Omental fat pad (tissue), 4 donors: ENCODE results near the gene TMEM259. TPM values are rescaled to one million over a fixed set of nuclear protein-coding genes. Genes with fewer than 3 reads are reported as not detected.
A peak's percentile ranks its signal among the peaks of the same experiment; 100 is the strongest.
"Not testable (repeated sequence)": the region's sequence is repeated elsewhere in the genome, so short reads cannot be mapped to it uniquely, and the experiment has no call there.

Experiments
- ATAC-seq: fragments of 150-250 bp; one replicate; pipeline ENCODE4 v1.9.1; 2016; ENCODE audit warnings: mild to moderate bottlenecking, moderate library complexity; ENCODE audit not compliant: low FRiP score
- DNase-seq: peaks from one replicate; pipeline ENCODE4 v3.0.0-alpha.2; 2019; ENCODE audit warnings: low spot score
- CTCF ChIP-seq, 3 donors: fragments of 450-650 bp; IDR thresholded peaks; one replicate each; pipeline ENCODE4 v1.5.1; 2016 to 2017; ENCODE audit warnings: antibody characterized with exemption in 3 of 3, mild to moderate bottlenecking in 3 of 3, moderate library complexity in 2 of 3
- total RNA-seq, 4 donors: library from RNA; depleted of rRNA; stranded (reverse); fragments of >200 nt; gene quantifications; one replicate each; pipeline ENCODE4 v1.1.0, GENCODE V29; 2016

The TMEM259 gene
- total RNA-seq, 4 donors from 2014 or later = 112 to 164 (median 161) TPM

- ATAC-seq (peak; percentile 7), DNase-seq (no peak)
- TF ChIP-seq CTCF (IDR thresholded peaks at IDR 0.05) = no peak
Measured at GRCh38 chr19:1026783-1027649, 6.1 kb upstream of the TMEM259 start.

DNA sequence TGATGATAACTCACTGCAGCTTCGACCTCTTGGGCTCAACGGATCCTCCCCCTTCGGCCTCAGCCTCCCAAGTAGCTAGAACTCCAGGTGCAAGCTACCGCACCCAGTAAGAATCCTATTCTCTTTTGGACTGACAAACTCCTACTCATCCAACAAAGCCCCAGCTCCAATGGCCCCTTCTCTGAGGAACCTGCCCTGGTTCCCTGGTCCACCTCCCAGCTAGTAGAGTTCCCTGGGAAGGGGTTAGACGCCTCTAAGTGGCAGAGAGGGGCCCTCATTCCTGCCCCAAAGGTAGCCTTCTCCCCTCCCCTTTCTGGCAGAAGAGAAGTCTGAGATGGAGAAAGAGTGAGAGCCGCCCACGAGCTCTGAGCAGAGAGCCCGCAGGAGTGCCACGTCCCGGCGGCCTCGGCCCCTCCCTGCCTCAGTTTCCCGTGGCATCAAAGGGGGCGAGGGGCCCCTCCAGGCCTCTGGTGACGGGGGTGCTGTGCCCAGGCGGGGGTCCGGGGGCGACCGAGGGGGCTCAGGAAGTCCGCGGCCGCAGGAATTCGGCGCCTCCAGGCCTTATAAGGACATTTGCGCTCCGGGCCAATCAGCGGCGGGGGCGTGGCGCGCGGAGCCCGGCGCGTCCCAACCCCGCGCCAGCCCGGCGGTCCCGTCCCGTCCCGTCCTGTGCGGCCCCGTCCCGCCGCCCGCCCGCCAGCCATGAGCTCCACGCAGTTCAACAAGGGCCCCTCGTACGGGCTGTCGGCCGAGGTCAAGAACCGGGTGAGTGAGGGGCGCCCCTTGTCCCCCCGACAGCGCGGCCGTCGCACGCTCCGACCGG, 5.2 kb upstream of the TMEM259 start, which contains the start of gene CNN2:
Gene CNN2 (plus strand): TSS at position 649 of the 823 bp plus-strand sequence. CDS start 54 bp downstream, at position 703.
- TF ChIP-seq CTCF (IDR thresholded peaks at IDR 0.05) = no peak
- DNase-seq = no peak
- ATAC-seq = peak; percentile 58

DNA sequence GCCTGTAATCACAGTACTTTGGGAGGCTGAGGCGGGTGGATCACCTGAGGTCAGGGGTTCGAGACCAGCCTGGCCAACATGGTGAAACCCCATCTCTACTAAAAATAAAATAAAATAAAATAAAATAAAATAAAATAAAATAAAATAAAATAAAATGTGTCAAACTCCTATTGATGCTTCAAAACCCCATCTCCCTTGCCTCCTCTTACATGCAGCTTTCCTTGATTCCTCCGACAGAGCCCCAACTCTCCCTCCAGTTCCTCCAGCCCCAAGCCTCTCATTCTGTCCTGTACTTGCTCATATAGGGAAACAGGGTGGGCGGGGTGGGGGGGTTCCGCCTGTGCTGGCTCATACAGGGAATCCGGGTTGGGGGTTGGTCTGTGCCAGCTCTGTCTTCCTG, 4.2 kb upstream of the TMEM259 start:
- not testable (repeated sequence) for DNase-seq, ATAC-seq

DNA sequence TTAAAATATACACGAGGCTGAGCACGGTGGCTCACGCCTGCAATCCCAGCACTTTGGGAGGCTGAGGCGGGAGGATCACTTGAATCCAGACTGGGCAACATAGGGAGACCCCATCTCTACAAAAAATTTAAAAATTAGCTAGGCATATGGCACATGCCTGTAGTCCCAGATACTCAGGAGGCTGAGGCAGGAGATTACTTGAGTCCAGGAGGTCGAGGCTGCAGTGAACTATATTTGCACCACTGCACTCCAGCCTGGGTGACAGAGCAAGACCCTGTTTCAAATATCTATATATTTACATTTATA, 2.9 kb upstream of the TMEM259 start:
- not testable (repeated sequence) for DNase-seq, ATAC-seq

DNA sequence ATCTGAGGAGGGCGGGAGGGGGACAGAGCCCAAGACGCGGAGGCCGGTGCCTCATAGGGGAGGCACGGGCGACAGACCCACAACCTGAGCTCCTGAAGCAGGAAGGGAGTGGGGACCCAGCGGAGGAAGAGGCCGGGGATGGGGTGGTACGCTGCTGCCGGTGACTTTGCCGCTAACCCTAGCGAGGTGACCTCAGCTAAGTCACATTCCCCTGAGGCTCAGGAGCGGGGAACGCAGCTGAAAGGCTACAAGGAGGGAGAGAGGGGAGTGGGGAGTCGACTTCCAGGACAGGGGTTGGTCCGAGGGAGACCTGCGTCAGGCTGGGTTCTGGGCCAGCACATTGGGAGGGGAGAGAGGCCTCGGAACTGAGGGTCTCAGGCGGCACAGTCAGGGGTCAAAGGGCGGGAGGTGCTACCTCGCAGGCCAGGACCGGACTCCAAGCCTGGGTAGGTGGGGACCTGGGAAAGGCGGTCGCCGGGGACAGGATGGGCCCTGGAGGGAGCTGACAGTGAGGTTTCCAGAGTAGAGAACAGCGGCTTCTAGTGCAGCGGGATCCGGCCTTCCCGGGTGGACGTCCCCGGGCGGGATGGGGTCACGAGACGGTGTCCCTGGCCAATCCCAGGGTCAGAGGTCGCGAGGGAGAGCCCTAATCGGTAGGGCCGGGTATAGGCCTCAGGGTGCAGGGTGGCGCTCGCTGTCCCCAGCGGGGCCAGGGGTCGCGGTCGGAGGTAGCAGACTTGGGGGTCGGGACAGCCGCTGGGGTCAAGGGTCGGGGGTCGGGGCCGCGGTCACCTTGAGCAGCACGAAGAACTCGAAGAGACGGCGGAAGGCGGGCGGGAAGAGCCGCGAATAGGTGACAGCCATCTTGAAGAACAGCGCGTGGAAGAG, 699 bp downstream of the TMEM259 start:
- ATAC-seq (no peak), DNase-seq (no peak)
- TF ChIP-seq CTCF (IDR thresholded peaks at IDR 0.05) = no peak

DNA sequence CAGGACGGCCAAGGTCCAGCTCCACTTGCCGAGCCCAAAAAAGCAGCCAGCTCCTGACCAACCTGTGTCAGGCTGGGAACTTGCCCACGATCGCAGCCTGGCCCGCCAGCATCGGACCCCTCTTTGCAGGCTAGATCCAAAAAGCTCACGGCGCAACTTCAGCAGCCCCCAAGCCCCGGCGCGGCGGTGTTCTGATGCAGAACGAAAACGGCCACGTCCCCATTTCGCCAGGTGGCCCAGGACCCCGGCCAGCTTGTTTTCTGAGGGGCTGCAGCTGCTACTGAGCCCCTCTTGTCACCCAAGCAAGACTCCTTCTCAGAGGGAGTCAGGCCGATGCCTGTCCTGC, 1.3 kb downstream of the TMEM259 start:
- no peak for TF ChIP-seq CTCF (IDR thresholded peaks at IDR 0.05)
- DNase-seq (no peak), ATAC-seq (no peak)

- no peak for TF ChIP-seq CTCF (IDR thresholded peaks at IDR 0.05)
- ATAC-seq = no peak
- no peak for DNase-seq
Measured at GRCh38 chr19:1018932-1019615, 1.8 kb downstream of the TMEM259 start.
